HG03280 (cell line): ENCODE data around the gene NUP58.
"Not testable (repeated sequence)": the region's sequence is repeated elsewhere in the genome, so short reads cannot be mapped to it uniquely, and the experiment has no call there.

Experiments
- ATAC-seq: cut with Tn5 transposase; IDR thresholded peaks from one replicate; pipeline ENCODE4 v1.9.1; 2021; ENCODE audit warnings: mild to moderate bottlenecking, moderate library complexity; ENCODE audit not compliant: unreplicated experiment

The NUP58 gene

GRCh38 chr13:25300861-25301346 is 521 bp upstream of the NUP58 start:
- peak; percentile 2 for ATAC-seq

GRCh38 chr13:25302121-25302520 is 696 bp downstream of the NUP58 start:
- ATAC-seq, result no peak

- ATAC-seq, result no peak
Measured at GRCh38 chr13:25306671-25307464, 5.4 kb downstream of the NUP58 start.

GRCh38 chr13:25310891-25311290 is 9.5 kb downstream of the NUP58 start:
- ATAC-seq, result no peak

GRCh38 chr13:25318946-25319345 is 17.5 kb downstream of the NUP58 start:
- not testable (repeated sequence) for ATAC-seq

GRCh38 chr13:25319771-25320170 is 18.3 kb downstream of the NUP58 start:
- no peak for ATAC-seq

GRCh38 chr13:25324100-25324499 is 22.7 kb downstream of the NUP58 start:
- ATAC-seq, result no peak

- no peak for ATAC-seq
Measured at GRCh38 chr13:25329706-25330105, 28.3 kb downstream of the NUP58 start.

GRCh38 chr13:25330541-25330940 is 29.1 kb downstream of the NUP58 start:
- no peak for ATAC-seq

GRCh38 chr13:25335856-25336255 is 34.4 kb downstream of the NUP58 start:
- ATAC-seq, result no peak

GRCh38 chr13:25345576-25345975 is 44.2 kb downstream of the NUP58 start:
- no peak for ATAC-seq

- ATAC-seq, result no peak
Measured at GRCh38 chr13:25347151-25347550, 45.7 kb downstream of the NUP58 start.

GRCh38 chr13:25351404-25351803 is 50.0 kb downstream of the NUP58 start:
- ATAC-seq, result no peak

GRCh38 chr13:25352230-25352629 is 50.8 kb downstream of the NUP58 start:
- no peak for ATAC-seq

- no peak for ATAC-seq
Measured at GRCh38 chr13:25352806-25353205, 51.4 kb downstream of the NUP58 start.

GRCh38 chr13:25353344-25353743 is 51.9 kb downstream of the NUP58 start:
- ATAC-seq, result no peak

- ATAC-seq, result no peak
Measured at GRCh38 chr13:25354377-25354776, 53.0 kb downstream of the NUP58 start.

GRCh38 chr13:25360443-25360842 is 59.0 kb downstream of the NUP58 start:
- ATAC-seq, result not testable (repeated sequence)

- ATAC-seq, result no peak
Measured at GRCh38 chr13:25365720-25366235, 64.4 kb downstream of the NUP58 start.

- ATAC-seq, result no peak
Measured at GRCh38 chr13:25371158-25371874, 69.9 kb downstream of the NUP58 start.

- no peak for ATAC-seq
Measured at GRCh38 chr13:25371875-25372283, 70.5 kb downstream of the NUP58 start, which contains the start of gene ATP8A2. Gene ATP8A2 (plus strand): TSS chr13:25371974. CDS start chr13:25372213, 239 bp downstream.
